GM12878 (cell line): Measurements from ENCODE around the gene SQOR. TPM values are rescaled to one million over a fixed set of nuclear protein-coding genes. Genes with fewer than 3 reads are reported as not detected.

ENCODE experiments used
- CEBPZ ChIP-seq: fragments of 150-350 bp; IDR thresholded peaks from 2 replicates; pipeline ENCODE4 v1.6.1; 2016; ENCODE audit warnings: low read depth, low read length
- CHD1 ChIP-seq: IDR thresholded peaks from 2 replicates; pipeline ENCODE4 v1.6.1; 2012; ENCODE audit warnings: low read depth, low read length, improper control_type of control experiment
- ESRRA ChIP-seq: IDR thresholded peaks from 2 replicates; pipeline ENCODE4 v1.6.1; 2012; ENCODE audit warnings: mild to moderate bottlenecking, low read length, improper control_type of control experiment
- IRF4 ChIP-seq: IDR thresholded peaks from 2 replicates; pipeline ENCODE4 v1.6.1; 2011; ENCODE audit warnings: low read depth, low read length
- PBX3 ChIP-seq: IDR thresholded peaks from 2 replicates; pipeline ENCODE4 v1.6.1; 2011; ENCODE audit warnings: mild to moderate bottlenecking, low read depth, low read length, moderate library complexity; ENCODE audit not compliant: insufficient replicate concordance
- PRDM15 ChIP-seq: fragments of 450-650 bp; formaldehyde crosslinking; IDR thresholded peaks from 2 replicates; pipeline ENCODE4 v1.4.0; 2020; ENCODE audit warnings: mild to moderate bottlenecking, moderate library complexity
- SKIL ChIP-seq: fragments of 450-650 bp; IDR thresholded peaks from 2 replicates; pipeline ENCODE4 v1.6.1; 2017; ENCODE audit warnings: mild to moderate bottlenecking, low read depth, inconsistent platforms; ENCODE audit not compliant: poor library complexity, severe bottlenecking
- ZBTB4 ChIP-seq: fragments of 450-650 bp; formaldehyde crosslinking; IDR thresholded peaks from 2 replicates; pipeline ENCODE4 v1.4.0; 2022; ENCODE audit warnings: mild to moderate bottlenecking, moderate library complexity
- ZBTB40 ChIP-seq: fragments of 450-650 bp; IDR thresholded peaks from 2 replicates; pipeline ENCODE4 v1.6.1; 2016; ENCODE audit warnings: mild to moderate bottlenecking, moderate library complexity, borderline replicate concordance
- ZNF384 ChIP-seq: IDR thresholded peaks from 2 replicates; pipeline ENCODE4 v1.6.1; 2012; ENCODE audit warnings: low read depth, mild to moderate bottlenecking, low read length, improper control_type of control experiment, borderline replicate concordance
- polyA plus RNA-seq, 11 experiments: library from polyadenylated mRNA; depleted of rRNA in 4 of 11; unstranded in 6 of 11; stranded (reverse) in 5 of 11; fragments of >200 nt; fragmentation: Nextera tagmentation in 4 of 11; fragmentation: Illumina TruSeq in 1 of 11; extraction: Ambion mirVana in 4 of 11; extraction: Trizol in 1 of 11; gene quantifications; 1 replicate in 1 of 11; 2 replicates in 10 of 11; pipeline versions ENCODE4 v1.2.1 to v1.2.3, GENCODE V29; 2011 to 2016; ENCODE audit warnings: inconsistent platforms in 2 of 11, missing spikeins in 2 of 11, low read depth in 1 of 11
- total RNA-seq, 4 experiments: library from RNA; depleted of rRNA in 3 of 4; stranded (reverse); fragments of >200 nt in 3 of 4; fragmentation: Illumina TruSeq in 1 of 4; extraction: Trizol in 1 of 4; gene quantifications; 2 replicates each; pipeline versions ENCODE4 v1.2.1 to v1.2.3, GENCODE V29; 2013 to 2021

SQOR gene
- total and polyA plus RNA-seq, 10 of the 15 experiments (the other 5 are each of a cell fraction or from before 2014, with no cell fraction given) = 14.5 to 74.7 (median 44.2) TPM

GRCh38 chr15:45637552-45638033 lies 2.8 kb downstream of the SQOR start (continued):
- TF ChIP-seq CEBPZ (no peak), ZBTB4 (CRISPR knock-in tag) (no peak), CHD1 (no peak), ZNF384 (no peak), PBX3 (no peak), SKIL (no peak), ZBTB40 (no peak; the same call in 1 of the 2 replicates), IRF4 (0 out of 2 replicates have a peak, but pooled peaks have one; percentile 9), PRDM15 (CRISPR knock-in tag) (no peak), ESRRA (no peak)
